CD4-positive, alpha-beta T cell treated with Interleukin-6 for 4 hours (primary cell): Measurements from ENCODE around the gene RAB3GAP1.
"Not testable (repeated sequence)": the region's sequence is repeated elsewhere in the genome, so short reads cannot be mapped to it uniquely, and the experiment has no call there.

Experiments used
- DNase-seq: peaks from one replicate; pipeline ENCODE4 v3.0.0-alpha.2; 2020; ENCODE audit warnings: mixed read lengths

Gene RAB3GAP1

GRCh38 chr2:135056790-135057189, 4.7 kb downstream of the RAB3GAP1 start:
- no peak for DNase-seq

DNA sequence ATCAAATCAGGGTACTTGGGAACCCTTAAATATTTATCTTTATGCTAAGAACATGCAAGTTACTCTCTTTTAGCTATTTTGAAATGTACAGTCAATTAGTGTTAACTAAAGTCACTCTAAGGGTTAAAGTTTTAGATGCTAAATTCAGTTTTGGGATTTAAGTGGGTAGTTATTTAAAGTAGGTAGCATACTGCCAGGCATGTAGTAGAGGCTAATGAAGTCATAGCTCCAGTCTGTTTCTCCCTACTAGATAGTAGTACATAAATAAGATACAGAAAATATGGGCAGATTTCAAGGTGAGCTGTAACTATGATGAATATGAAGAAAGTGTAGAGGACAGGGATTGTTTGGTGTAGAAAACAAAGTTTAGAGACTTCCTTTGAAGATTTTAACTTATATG, 7.5 kb downstream of the RAB3GAP1 start:
- DNase-seq = no peak

DNA sequence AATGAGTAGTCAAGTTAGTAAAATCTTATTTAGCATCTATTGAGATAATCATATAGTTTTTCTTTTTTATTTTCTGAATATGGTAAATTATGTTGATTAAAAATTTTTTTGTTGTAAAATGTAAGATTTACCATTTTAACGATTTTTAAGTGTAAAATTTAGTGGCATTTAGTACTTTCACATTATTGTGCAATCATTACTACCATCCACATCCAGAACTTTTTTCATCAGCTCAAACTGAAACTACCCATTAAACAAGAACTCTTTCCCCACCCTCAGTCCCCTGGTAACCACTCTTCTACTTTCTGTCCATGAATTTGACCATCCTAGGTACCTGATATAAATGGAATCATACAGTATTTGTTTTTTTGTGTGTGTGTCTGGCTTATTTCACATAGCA, 11.1 kb downstream of the RAB3GAP1 start:
- no peak for DNase-seq

DNA sequence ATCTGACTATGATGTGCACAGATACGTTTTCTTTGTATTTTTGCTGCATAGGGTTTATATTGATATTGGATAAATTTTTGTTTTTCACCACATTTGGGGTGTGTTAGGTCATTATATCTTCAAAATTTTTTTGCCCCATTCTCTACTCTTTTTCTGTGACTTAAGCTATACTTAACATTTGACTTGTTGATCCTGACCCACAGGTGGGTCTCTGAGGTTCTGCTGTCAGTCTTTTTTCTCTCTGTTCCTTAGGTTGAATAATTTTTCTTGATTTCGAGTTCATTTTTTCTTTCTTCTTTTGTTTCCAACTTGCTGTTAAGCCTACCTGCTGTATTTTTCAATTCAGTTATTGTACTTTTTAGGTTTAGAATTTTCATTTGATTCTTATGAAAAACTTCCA, 12.1 kb downstream of the RAB3GAP1 start:
- DNase-seq = no peak

- no peak for DNase-seq
Measured at GRCh38 chr2:135066710-135067109, 14.6 kb downstream of the RAB3GAP1 start.

- no peak for DNase-seq
Measured at GRCh38 chr2:135072125-135072997, 20.3 kb downstream of the RAB3GAP1 start.

DNA sequence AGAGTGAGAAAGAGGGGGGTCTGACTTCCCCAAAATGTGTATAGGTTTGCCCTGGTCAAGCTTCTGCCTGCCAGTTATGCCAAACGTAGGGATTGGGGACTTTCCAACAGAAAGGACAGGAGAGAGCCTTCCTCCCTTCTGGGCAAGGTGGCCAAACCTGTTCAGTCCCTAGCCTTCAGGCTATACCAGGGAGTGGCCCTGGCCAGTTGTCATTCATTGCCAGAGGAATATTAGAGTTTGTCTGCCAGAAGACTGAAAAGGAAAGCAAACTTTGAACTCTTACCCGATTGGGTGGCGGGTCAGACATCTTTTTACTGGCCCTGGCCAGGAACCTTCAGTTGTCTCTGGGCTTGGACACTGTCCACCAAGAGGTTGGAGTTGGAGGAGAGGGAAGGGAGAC, 22.1 kb downstream of the RAB3GAP1 start:
- DNase-seq = no peak

GRCh38 chr2:135076556-135076955, 24.5 kb downstream of the RAB3GAP1 start:
- no peak for DNase-seq

GRCh38 chr2:135078417-135078816, 26.3 kb downstream of the RAB3GAP1 start:
- no peak for DNase-seq

DNA sequence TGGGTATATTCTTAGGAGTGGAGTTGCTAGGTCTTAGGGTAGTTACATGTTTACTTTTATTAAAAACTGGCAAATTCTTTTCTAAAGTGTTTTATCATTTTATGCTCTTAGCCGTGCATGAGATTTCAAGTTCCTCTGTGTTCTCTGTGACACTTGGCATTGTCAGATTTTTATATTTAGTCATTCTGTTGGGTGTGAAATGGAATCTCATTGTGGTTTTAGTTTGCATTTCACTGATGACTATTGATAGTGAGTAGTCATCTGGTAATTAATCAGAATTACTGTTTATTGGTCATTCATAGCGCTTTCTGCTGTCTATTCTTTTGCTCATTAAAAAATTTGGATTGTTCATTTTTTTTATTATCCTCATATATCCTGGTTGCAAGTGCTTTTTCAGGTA, 34.1 kb downstream of the RAB3GAP1 start:
- no peak for DNase-seq

GRCh38 chr2:135089597-135089996, 37.5 kb downstream of the RAB3GAP1 start:
- DNase-seq = not testable (repeated sequence)

GRCh38 chr2:135091681-135092080, 39.6 kb downstream of the RAB3GAP1 start:
- DNase-seq = no peak

DNA sequence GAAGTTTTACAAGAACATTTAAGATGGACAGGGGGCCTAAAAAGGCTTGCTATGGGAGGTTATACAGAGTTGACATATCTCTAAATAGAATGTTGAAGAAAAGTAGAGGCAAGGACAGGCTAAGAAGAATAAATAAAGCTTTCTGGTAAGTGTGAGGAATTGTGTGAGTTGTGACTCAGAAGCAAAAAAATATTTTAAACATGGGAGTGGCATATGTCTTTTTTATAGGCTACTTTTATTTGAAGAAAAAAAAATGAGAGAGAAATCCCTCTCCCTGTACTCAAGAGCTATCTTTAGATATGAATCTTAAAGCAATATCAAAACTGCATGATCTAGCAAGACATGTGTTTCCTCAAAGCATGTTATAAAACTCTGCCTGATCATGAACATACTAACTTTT, 41.1 kb downstream of the RAB3GAP1 start:
- no peak for DNase-seq

DNA sequence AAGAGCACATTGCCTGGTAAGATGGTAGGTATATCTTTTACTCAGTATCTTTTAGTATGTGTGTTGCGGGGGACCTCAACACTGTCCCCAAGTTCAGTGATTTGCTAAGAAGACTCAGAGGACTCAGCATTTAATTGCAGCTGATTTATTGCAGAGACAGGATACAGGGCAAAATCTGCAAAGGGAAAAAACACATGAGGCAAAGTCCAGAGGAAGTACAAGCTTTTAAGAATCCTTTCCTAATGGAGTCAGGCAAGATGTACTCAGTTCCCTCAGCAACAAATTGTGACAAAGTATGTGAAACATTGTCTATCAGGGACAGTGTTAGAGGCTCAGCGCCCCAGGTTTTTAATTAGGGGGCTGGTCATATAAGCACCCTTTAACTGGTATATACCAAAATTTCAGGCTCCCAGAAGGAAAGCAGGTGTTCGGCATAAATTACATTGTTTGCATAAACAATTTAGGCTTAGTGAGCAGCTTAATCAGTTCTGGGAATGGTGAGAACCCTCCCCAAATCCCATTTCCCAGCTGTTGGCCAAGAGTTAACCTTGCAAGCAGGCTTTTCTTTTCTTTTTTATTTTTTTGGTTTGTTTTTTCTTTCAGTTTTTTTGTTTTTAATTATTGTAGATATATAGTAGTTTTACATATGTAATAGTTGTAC, 41.7 kb downstream of the RAB3GAP1 start:
- DNase-seq = no peak

- no peak for DNase-seq
Measured at GRCh38 chr2:135094508-135094907, 42.4 kb downstream of the RAB3GAP1 start.

DNA sequence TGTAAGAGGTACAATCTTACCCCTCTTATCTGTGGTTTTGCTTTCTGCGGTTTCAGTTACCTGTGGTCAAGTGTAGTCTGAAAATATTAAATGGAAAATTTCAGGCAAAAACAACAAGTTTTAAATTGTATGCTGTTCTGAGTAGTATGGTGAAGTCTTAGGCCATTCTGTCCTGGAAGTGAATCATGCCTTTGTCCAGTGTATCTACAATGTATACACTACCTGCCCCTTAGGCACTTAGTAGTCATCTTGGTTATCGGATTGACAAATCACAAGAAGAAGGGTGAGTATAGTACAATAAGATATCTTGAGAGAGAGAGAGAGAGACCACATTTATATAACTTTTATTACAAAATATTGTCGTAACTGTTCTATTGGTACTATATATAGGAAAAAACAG, 43.5 kb downstream of the RAB3GAP1 start:
- no peak for DNase-seq

DNA sequence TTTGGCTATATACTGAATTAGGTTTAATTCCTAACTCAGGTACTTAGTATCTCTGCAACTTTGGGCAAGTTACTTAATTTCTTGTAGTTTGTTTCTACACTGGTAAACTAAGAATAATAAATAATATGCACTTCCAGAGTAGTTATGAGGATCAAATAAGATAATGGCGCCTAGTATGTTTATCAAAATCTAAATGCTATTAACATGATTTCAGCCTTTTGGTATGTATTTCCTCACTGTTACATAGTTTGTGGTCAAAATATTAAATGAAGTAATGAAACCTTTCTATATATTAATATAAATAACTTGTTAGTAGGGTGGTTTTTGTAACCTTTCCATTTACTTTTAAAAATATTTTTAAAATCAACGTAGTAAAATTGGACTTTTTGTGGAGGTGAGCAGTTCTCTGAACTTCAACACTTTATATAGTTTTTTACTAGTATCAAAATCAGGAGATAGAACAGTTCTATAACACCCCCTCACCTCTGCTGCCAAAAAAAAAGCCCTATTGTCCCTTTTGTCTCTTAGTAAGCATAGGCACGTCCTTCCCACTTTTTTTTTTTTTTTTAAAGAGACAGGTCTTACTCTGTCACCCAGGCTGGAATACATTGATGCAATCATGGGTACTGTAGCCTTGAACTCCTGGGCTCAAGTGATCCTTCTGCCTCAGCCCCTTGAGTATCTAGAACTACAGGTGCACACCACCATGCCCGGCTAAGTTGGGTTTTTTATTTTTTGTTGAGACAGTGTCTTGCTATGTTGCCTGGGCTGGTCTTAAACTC, 44.8 kb downstream of the RAB3GAP1 start:
- DNase-seq = no peak

DNA sequence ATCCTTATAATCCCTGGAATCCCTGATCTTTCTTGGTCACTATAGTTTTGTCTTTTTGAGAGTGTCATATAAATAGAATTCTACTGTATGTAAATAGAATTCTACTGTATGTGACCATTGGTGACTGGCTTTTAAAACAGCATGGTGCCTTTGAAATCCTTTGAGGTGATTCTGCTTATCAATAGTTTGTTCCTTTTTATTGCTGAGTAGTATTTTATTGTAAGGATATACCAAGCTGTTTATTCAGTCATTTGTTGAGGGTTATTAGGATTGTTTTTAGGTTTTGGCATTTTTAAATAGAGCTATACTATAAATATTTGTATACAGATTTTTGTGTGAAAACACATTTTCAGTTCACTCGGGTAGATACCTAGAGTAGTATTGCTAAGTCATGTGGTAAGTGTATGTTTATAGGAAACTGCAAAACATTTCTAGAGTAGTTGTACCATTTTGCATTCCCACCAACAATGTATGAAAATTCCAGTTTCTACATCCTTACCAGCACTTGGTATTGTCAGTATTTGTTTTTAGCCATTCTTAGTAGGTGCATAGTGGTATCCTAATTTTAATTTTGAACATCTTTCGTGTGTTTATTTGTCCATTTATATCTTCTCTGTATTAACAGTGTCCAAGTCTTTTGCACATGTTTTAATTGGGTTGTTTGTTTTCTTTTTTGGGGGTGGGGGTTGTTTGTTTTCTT, 45.6 kb downstream of the RAB3GAP1 start:
- DNase-seq = no peak

- no peak for DNase-seq
Measured at GRCh38 chr2:135099802-135100483, 47.9 kb downstream of the RAB3GAP1 start.

DNA sequence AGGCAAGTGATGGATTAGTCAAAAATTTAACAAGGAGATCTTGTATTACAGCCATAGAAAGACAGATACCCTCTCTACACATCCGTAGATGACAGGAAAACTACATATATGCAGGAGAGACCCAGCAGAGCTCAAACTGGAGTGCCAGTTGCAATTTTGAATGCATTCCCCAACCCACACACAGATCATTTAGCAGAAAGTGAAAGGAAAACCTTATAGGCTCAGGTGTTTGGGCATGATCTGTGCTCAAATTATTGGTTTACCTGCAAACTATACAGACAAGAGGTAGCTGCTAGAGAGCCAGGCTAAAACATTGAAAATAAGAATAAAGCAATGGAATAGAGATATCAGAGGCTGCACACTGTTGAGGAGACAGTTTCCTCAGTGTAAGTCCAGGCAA, 51.8 kb downstream of the RAB3GAP1 start:
- DNase-seq = no peak

- not testable (repeated sequence) for DNase-seq
Measured at GRCh38 chr2:135105513-135106316, 53.6 kb downstream of the RAB3GAP1 start.
